HG02642 (cell line): ENCODE data around the gene SSX4B.
"Not testable (repeated sequence)": the region's sequence is repeated elsewhere in the genome, so short reads cannot be mapped to it uniquely, and the experiment has no call there.

Source experiments
- ATAC-seq: cut with Tn5 transposase; IDR thresholded peaks from one replicate; pipeline ENCODE4 v1.9.1; 2021; ENCODE audit warnings: mild to moderate bottlenecking; ENCODE audit not compliant: unreplicated experiment, poor library complexity

SSX4B gene, protein sequence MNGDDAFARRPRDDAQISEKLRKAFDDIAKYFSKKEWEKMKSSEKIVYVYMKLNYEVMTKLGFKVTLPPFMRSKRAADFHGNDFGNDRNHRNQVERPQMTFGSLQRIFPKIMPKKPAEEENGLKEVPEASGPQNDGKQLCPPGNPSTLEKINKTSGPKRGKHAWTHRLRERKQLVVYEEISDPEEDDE

DNA sequence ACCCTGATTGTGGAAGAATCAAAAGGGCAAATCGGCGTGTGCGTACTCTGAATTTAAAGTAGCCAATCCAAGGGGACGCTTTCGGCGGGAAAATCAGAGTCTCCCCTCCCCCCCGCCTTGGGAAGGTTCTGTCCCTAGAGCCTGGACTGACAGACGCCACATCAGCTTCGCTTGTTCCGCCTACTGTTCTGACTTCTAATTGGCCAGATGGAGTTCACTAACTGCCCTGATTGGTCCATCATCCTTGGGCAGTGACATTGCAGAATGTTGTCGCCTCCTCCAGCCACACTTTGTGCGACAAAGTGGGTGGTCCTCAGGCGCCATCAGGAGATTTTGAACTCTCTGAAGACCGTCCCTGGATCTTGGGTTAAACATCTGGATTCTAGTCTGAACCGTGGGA is at the start of gene SSX4B:
Gene SSX4B, minus strand, starts transcription at position 101 of the 400 bp plus-strand sequence. CDS start 588 bp downstream, outside the sequence.
- not testable (repeated sequence) for ATAC-seq

DNA sequence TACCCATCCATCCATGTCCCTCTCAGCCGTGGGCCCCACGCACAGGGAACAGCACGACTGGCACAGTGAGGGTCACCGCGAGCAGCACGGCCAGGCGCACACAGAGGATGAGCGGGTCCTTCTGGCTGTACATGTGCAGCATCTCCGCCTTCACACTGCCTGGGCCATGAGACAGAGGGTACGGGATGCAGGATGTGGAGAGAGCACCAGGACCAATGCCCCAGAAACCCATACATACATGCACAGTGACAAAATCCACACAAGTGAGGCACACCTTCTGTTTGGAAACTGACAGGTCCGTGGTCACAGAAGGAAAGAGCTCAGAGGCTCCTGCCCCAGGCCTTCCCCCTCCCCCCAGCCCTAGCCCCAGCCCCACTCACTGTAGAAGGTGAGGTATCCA is 48.8 kb upstream of the SSX4B start:
- no peak for ATAC-seq

DNA sequence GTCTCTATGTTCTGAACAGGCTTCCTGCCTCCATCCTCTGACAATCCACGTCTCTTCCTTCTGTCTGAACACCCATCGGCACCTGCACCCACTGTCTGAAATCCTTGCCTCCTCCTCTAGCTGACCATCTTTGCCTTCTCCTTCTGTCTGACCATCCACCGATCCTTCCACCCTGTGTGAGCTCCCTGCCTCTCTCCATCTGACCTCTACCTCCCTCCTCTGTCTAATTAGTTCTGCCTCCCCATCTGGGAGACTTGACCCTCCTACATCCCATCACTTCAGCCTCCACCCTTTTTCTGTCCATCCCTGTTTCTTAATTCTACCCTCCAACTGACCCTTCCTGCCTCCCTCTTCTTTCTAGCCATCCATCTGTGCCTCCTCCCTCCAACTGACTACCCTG is 48.3 kb upstream of the SSX4B start:
- no peak for ATAC-seq

DNA sequence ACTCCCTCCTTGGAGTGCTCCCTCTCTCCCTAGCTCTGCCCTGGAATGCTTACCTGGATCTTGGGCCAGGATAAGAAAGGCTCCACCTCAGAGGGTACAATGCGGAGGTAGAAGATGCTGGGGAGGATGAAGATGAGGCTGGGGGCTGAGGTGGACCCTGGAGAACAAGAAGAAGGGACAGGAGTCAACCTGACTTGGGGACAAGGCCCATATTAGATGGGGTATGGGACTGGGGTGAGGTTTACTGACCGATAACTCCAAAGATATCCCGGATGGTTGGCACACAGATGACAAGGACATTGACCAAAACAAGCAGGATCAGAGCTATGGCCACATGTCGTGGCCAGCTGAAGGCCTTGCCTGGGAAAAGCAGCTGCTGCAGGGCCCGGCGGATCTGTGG is 47.7 kb upstream of the SSX4B start:
- no peak for ATAC-seq

DNA sequence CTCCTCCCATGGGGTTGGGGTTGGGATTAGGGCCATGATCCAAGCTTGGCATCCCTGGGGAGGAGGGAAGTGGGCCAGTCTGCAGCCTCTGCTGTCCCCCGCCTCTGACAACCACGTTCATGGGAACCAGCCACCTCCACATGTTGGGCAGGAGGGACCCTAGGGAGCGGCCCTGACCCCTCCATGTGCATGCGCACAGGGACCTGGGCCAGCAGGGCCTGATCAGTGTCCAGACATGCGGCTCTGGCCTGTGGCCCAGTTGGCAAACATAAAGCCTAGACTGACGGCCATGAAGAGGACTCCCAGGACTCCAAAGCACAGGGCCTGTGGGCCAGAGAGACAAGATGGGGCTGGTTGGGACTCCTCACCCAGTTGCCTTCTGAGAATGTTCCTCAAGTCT is 47.0 kb upstream of the SSX4B start:
- ATAC-seq, result no peak

DNA sequence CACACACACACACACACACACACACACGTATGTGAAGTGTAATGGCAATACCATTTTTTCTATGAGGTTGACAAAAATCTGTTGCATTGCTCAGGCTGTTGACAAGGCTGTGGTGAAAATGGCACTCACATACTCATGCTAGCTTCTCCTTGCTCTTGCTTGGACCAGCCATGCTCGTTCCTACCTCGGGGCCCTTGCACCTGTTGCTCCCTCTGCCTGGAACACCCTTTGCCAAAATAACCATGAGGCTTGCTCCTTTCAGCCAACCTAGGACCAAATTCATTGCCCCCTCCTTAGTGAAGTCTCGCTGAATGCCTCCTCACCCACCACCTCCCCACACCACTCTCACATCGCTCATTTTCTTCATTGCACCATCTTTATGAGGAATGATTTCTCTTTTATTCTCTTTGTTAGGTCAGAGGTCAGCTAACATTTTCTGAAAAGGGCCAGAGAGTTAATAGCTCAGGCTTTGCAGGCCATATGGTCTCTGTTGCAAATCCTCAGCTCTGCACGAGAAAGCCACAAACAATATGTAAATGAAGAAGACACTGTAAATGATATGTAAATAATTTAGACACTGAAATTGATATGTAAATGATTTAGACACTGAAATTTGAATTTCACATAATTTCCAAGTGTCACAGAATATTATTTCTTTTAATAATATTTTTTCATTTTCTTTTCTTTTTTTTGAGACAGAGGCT is 45.0 kb upstream of the SSX4B start:
- no peak for ATAC-seq

DNA sequence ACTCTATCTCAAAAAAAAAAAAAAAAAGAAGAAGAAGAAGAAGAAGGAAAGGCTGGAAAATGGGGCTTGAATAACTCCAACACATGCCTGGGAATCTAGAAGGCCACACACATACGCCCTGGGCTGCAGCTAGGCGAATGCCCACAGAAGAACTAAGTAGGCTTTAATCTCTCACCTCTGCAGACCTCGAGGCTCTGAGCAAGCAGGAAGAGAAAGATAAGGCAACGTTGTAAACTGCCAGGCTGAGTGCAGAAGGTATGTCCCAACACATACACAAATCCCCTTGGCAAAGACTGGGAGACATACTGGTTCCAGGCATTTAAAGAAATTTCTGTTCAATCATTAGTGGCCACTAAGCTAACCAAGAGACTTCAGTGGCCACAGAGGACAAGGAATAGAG is 39.9 kb upstream of the SSX4B start:
- ATAC-seq, result no peak

DNA sequence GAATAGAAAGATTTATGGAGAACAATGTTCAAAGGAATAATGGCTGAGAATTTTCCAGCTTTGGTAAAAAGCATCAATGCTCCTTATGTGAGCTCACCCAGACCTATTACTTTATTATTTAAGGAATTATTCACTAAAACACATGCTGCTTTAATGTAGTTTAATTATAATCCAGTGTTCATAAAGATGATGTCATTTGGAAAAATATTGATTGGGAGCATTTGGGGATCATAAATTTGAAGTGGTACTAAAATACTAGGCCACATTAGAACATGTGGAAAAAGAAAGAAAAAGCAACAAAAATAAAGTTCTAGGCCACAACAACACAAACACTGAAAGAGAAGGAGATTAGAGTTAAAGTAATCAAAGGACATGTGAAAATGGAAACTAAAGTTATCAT is 38.3 kb upstream of the SSX4B start:
- no peak for ATAC-seq

DNA sequence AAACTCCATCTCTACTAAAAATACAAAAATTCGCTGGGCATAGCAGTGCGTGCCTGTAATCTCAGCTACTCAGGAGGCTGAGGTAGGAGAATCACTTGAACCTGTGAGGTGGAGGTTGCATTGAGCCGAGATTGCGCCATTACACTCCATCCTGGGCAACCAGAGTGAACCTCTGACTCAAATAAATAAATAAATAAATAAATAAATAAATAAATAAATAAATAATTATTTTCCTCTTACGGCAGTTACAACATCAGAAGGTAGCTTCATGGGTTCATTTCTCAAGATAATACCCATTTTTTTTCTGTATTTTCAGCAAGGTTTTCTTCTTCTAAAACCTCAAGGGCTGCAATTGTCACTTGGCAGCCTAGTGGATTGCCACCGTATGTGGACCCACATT is 35.4 kb upstream of the SSX4B start:
- ATAC-seq, result not testable (repeated sequence)

DNA sequence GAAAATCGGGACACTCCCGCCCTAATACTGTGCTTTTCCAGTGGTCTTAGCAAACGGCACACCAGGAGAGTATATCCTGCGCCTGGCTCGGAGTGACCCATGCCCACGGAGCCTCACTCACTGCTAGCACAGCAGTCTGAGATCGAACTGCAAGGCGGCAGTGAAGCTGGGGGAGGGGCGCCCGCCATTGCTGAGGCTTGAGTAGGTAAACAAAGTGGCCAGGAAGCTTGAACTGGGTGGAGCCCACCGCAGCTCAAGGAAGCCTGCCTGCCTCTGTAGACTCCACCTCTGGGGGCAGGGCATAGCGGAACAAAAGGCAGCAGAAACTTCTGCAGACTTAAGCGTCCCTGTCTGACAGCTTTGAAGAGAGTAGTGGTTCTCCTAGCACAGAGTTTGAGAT is 22.0 kb upstream of the SSX4B start:
- ATAC-seq, result not testable (repeated sequence)

DNA sequence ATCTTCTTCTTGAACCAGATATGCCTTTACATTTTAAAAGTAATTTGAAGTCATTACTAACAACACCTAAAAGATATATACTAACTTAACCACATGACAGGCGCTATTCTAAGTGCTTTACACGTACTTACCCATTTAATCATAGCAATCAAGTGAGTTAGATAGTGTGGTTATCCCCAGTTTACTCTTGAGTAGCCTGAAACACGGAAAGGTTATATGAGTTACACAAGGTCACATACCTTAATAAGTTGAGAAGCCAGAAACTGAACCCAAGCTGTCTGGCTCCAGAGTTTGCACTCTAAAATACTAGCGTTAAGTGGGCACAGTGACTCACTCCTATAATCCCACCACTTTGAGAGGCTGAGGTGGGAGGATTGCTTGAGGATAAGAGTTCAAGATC is 18.4 kb upstream of the SSX4B start:
- not testable (repeated sequence) for ATAC-seq

DNA sequence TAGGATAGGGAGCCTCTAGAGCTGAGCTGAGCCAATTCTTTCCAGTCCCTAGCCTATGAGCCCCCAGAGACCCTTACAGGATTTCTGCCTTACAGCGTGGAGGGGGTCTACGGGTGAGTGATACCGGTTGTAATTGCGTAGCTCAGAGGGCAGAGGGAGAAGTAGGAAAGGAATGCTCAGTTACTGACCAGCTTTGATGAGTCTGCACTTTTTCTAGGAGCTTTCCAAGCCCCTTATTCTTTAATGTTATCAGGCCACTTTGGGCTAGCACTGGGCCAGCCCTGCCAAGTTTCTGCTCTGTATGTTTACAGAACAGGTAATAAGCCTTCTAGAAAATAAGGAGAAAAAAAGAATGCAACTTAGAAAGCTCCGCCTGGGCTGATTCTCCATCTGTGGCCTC is 17.8 kb upstream of the SSX4B start:
- ATAC-seq, result not testable (repeated sequence)

DNA sequence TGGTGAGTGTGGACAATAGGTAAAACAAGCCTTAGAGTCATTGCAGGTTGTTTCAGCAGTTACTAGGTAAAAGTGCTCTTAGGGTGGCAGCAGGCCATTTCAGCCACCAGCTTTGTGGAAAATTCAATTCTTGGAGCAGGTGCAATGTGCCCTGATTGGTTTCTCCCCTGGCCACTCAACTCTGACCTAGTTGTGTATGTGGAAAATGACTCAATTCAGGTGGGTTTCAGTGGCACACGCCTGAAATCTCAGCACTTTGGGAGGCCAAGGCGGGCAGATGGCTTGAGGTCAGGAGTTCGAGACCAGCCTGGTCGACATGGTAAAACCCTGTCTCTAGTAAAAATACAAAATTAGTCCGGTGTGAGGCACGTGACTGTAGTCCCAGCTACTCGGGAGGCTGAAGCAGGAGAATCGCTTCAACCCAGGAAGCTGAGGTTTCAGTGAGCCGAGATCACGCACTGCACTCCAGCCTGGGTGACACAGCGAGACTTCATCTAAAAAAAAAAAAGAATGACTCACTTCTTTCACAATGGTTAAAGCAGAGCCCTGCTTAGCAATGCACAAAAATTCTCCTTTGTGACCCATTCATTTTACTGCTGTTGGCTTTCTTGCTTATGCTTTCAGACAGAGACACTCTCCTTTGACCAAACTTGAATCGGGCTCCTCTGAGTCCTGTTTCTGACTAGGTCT is 15.4 kb upstream of the SSX4B start:
- not testable (repeated sequence) for ATAC-seq

DNA sequence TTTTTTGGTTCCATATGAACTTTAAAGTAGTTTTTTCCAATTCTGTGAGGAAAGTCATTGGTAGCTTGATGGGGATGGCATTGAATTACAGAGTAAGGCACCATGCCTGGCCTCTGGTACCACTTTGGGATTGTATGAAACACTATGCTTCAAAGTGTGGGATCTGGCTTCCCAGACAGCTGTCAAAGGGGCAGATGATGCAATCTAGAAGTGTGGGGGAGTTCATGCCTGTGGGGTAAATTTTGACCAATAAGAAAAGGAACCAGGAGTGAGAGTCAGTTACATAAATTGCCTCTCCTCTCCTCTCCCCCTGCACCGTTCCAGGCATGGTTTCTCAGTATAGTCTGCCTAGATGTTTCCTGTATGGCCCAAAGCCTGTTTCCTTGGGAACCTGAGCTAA is 13.9 kb downstream of the SSX4B start:
- not testable (repeated sequence) for ATAC-seq

DNA sequence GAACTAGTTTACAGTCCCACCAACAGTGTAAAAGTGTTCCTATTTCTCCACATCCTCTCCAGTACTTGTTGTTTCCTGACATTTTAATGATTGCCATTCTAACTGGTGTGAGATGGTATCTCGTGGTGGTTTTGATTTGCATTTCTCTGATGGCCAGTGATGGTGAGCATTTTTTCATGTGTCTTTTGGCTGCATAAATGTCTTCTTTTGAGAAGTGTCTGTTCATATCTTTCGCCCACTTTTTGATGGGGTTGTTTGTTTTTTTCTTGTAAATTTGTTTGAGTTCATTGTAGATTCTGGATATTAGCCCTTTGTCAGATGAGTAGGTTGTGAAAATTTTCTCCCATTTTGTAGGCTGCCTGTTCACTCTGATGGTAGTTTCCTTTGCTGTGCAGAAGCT is 14.8 kb downstream of the SSX4B start:
- not testable (repeated sequence) for ATAC-seq

DNA sequence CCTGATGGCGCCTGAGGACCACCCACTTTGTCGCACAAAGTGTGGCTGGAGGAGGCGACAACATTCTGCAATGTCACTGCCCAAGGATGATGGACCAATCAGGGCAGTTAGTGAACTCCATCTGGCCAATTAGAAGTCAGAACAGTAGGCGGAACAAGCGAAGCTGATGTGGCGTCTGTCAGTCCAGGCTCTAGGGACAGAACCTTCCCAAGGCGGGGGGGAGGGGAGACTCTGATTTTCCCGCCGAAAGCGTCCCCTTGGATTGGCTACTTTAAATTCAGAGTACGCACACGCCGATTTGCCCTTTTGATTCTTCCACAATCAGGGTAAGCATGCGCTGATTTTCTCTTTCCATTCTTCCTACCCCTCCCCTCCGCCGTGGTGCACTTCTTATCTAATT is 28.5 kb downstream of the SSX4B start, which contains the start of gene SSX4:
Gene SSX4, plus strand, starts transcription at position 301 of the 400 bp plus-strand sequence. CDS start 515 bp downstream, outside the sequence.
- not testable (repeated sequence) for ATAC-seq

DNA sequence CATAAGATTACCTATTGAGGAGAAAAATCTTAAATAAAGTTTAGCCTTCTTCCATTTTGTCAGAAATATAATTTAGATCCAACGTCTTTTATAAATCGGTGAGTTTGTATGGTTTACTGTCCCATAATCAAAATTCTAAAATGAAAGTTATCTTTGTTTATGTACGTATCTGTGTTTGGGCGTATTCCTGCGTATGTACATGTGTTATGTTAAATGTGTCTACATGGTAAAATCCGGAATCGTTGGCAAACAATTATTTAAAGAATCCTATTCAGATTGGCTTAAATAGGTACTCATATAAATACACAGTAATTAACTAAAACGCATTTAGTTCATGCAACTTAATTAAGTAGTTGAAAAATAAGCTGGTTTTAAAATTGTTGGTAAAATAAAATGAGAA is 41.4 kb downstream of the SSX4B start:
- ATAC-seq, result not testable (repeated sequence)

DNA sequence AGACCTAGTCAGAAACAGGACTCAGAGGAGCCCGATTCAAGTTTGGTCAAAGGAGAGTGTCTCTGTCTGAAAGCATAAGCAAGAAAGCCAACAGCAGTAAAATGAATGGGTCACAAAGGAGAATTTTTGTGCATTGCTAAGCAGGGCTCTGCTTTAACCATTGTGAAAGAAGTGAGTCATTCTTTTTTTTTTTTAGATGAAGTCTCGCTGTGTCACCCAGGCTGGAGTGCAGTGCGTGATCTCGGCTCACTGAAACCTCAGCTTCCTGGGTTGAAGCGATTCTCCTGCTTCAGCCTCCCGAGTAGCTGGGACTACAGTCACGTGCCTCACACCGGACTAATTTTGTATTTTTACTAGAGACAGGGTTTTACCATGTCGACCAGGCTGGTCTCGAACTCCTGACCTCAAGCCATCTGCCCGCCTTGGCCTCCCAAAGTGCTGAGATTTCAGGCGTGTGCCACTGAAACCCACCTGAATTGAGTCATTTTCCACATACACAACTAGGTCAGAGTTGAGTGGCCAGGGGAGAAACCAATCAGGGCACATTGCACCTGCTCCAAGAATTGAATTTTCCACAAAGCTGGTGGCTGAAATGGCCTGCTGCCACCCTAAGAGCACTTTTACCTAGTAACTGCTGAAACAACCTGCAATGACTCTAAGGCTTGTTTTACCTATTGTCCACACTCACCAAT is 43.9 kb downstream of the SSX4B start:
- not testable (repeated sequence) for ATAC-seq

DNA sequence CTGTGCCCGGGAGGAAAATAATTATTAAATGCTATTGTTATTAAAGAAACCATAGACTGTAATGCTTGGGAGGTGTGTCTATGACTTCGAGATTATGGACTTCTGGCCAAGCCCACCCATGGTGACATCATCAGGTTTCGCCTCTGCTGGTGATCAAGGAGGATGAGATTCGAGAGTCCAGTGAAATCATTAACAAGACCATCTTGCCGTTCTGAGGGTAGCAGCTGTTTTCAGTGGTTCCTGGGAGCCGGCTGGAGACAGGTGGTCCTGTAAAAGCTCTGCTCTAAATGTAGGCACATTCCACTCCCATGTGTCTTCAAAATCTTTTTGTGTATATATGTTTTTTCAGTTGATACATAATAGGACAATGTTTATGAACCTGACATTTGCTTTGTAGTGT is 52.5 kb downstream of the SSX4B start:
- not testable (repeated sequence) for ATAC-seq

DNA sequence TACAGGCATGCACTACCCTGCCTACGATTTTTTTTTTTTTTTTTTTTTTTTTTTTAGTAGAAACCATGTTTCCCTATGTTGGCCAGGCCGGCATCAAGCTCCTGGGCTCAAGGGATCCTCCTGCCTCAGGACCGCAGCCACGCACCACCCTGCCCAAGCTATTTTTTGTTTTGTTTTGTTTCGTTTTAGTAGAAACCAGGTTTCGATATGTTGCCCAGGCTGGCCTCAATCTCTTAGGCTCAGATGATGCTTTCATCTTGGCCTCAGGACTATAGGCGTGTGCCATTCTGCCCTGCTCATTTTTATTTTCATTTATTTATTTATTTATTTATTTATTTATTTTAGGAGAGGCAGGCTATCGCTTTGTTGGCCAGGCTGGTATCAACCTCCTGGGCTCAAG is 54.1 kb downstream of the SSX4B start:
- ATAC-seq, result no peak
